Thyroid gland (tissue), 4 donors: ENCODE results near the gene PDE11A. TPM values are rescaled to one million over a fixed set of nuclear protein-coding genes. Genes with fewer than 3 reads are reported as not detected.

Experiments
- DNase-seq, 2 donors: peaks; one replicate each; pipeline ENCODE4 v3.0.0-alpha.2; 2019
- H3K27ac ChIP-seq, 3 donors: fragments of 200-600 bp; sonication (generic); 1 replicate in 2 of 3; 2 replicates in 1 of 3; pipeline ENCODE4 v1.5.1; 2016 to 2019; ENCODE audit warnings: mild to moderate bottlenecking in 1 of 3, moderate library complexity in 1 of 3
- H3K27me3 ChIP-seq: fragments of 200-600 bp; sonication (generic); one replicate; pipeline ENCODE4 v1.5.1; 2019
- H3K36me3 ChIP-seq, 2 donors: fragments of 200-600 bp; sonication (generic); one replicate each; pipeline ENCODE4 v1.5.1; 2016 to 2019
- H3K4me1 ChIP-seq, 2 donors: fragments of 200-600 bp; sonication (generic); one replicate each; pipeline ENCODE4 v1.5.1; 2017 to 2019
- H3K4me3 ChIP-seq, 3 donors: fragments of 200-600 bp; sonication (generic); replicated peaks in 1 of 3; 1 replicate in 2 of 3; 2 replicates in 1 of 3; pipeline ENCODE4 v1.5.1; 2016; ENCODE audit warnings: mild to moderate bottlenecking in 1 of 3
- H3K9me3 ChIP-seq: fragments of 200-600 bp; sonication (generic); one replicate; pipeline ENCODE4 v1.5.1; 2017
- CTCF ChIP-seq, 6 experiments: fragments of 200-600 bp in 3 of 6; fragments of 450-650 bp in 3 of 6; sonication (generic) in 3 of 6; IDR thresholded peaks; one replicate each; pipeline ENCODE4 v1.5.1; 2016 to 2019; ENCODE audit warnings: antibody characterized with exemption in 6 of 6, mild to moderate bottlenecking in 2 of 6, inconsistent platforms in 1 of 6, moderate library complexity in 1 of 6
- POLR2A ChIP-seq, 2 donors: fragments of 450-650 bp; IDR thresholded peaks; one replicate each; pipeline ENCODE4 v1.6.1; 2017; ENCODE audit warnings: antibody characterized with exemption in 2 of 2, mild to moderate bottlenecking in 2 of 2, moderate library complexity in 1 of 2
- WGBS, 2 donors: methylation state at CpG; one replicate each; pipeline ENCODE4 v1.1.5; 2017; 5-methylcytosine and 5-hydroxymethylcytosine counted together
- intact Hi-C: fragments of 100-400 bp; cut with DNase I; formaldehyde crosslinking; loops from one replicate; pipeline ENCODE4 v1.15.1; 2023
- total RNA-seq, 4 donors: library from RNA; depleted of rRNA; stranded (reverse); fragments of >200 nt; gene quantifications; one replicate each; pipeline ENCODE4 v1.2.3, GENCODE V29; 2016

PDE11A gene
- total RNA-seq, 4 donors from 2014 or later, result 2.2 to 4.0 (median 3.0) TPM

GRCh38 chr2:177916342-177916741, 156.2 kb downstream of the PDE11A start:
- Histone ChIP-seq H3K9me3 (no peaks in the 10 kb centered on the region), H3K4me1 (no peaks in the 10 kb centered on the region), H3K27me3 (no peaks in the 10 kb centered on the region), H3K27ac (no peak overlapping the region), H3K4me3 (no peak overlapping the region), H3K36me3 (no peaks in the 10 kb centered on the region)
- no peak for DNase-seq
- intact Hi-C loops, result no loop called here
- TF ChIP-seq CTCF (IDR thresholded peaks at IDR 0.05), result no peak
- no peak for TF ChIP-seq POLR2A (IDR thresholded peaks at IDR 0.05)
- 79 to 85% methylated on average over 4 of the region's 4 CpGs for WGBS, 2 donors

GRCh38 chr2:177914247-177914646, 158.3 kb downstream of the PDE11A start:
- DNase-seq, result no peak
- no peaks in the 10 kb centered on the region for H3K27me3 ChIP-seq
- no peaks in the 10 kb centered on the region for H3K9me3 ChIP-seq
- intact Hi-C loops, result no loop called here
- H3K4me3 ChIP-seq, result no peak overlapping the region
- no peaks in the 10 kb centered on the region for H3K4me1 ChIP-seq
- WGBS, 2 donors, result 91 to 96% methylated on average over 1 of the region's 1 CpG
- no peak for TF ChIP-seq CTCF (IDR thresholded peaks at IDR 0.05)
- no peak for TF ChIP-seq POLR2A (IDR thresholded peaks at IDR 0.05)
- no peak overlapping the region for H3K27ac ChIP-seq
- H3K36me3 ChIP-seq, result no peaks in the 10 kb centered on the region

- Histone ChIP-seq H3K36me3 (no peaks in the 10 kb centered on the region), H3K27me3 (no peaks in the 10 kb centered on the region), H3K4me3 (no peak overlapping the region), H3K9me3 (no peaks in the 10 kb centered on the region), H3K4me1 (no peaks in the 10 kb centered on the region), H3K27ac (no peak overlapping the region)
- DNase-seq, result no peak
- WGBS, 2 donors, result 92 to 98% methylated on average over 2 of the region's 2 CpGs
- intact Hi-C loops, result no loop called here
- no peak for TF ChIP-seq CTCF (IDR thresholded peaks at IDR 0.05)
- no peak for TF ChIP-seq POLR2A (IDR thresholded peaks at IDR 0.05)
These were observed 162.6 kb downstream of the PDE11A start for GRCh38 chr2:177909962-177910361.

GRCh38 chr2:177908824-177909223, 163.8 kb downstream of the PDE11A start:
- Histone ChIP-seq H3K36me3 (no peaks in the 10 kb centered on the region), H3K9me3 (no peaks in the 10 kb centered on the region), H3K4me1 (no peaks in the 10 kb centered on the region), H3K4me3 (no peak overlapping the region), H3K27me3 (no peaks in the 10 kb centered on the region), H3K27ac (no peak overlapping the region)
- intact Hi-C loops, result no loop called here
- TF ChIP-seq CTCF (IDR thresholded peaks at IDR 0.05), result no peak
- no peak for TF ChIP-seq POLR2A (IDR thresholded peaks at IDR 0.05)
- WGBS, 2 donors, result 95 to 99% methylated on average over 2 of the region's 2 CpGs
- DNase-seq, result no peak

GRCh38 chr2:177908182-177908581, 164.4 kb downstream of the PDE11A start:
- no peak for DNase-seq
- no peaks in the 10 kb centered on the region for H3K27me3 ChIP-seq
- no peak overlapping the region for H3K4me3 ChIP-seq
- WGBS, 2 donors, result 76 to 98% methylated on average over 2 of the region's 2 CpGs
- intact Hi-C loops, result no loop called here
- no peaks in the 10 kb centered on the region for H3K9me3 ChIP-seq
- no peaks in the 10 kb centered on the region for H3K36me3 ChIP-seq
- H3K4me1 ChIP-seq, result no peaks in the 10 kb centered on the region
- H3K27ac ChIP-seq, result no peak overlapping the region
- TF ChIP-seq POLR2A (IDR thresholded peaks at IDR 0.05), result no peak
- no peak for TF ChIP-seq CTCF (IDR thresholded peaks at IDR 0.05)
